HT-29 (cell line): Measurements from ENCODE around the gene PLEKHA1. TPM values are rescaled to one million over a fixed set of nuclear protein-coding genes. Genes with fewer than 3 reads are reported as not detected.

Experiments used
- DNase-seq: peaks from one replicate; pipeline ENCODE4 v3.0.0-alpha.2; 2015; ENCODE audit warnings: low spot score
- small RNA-seq: library from RNA; depleted of rRNA; stranded (forward); fragments of <200 nt; gene quantifications from one replicate; pipeline ENCODE3, GENCODE V24; 2014
- total RNA-seq: library from RNA; depleted of rRNA; stranded (reverse); fragments of >200 nt; shearing (Covaris generic); gene quantifications from 2 replicates; pipeline ENCODE4 v1.2.3, GENCODE V29; 2014; rRNA removed

The PLEKHA1 gene
- total RNA-seq, 1 experiment from 2014 or later: 15.8 TPM

- DNase-seq: no peak
Observed at GRCh38 chr10:122476333-122476695, 101.8 kb downstream of the PLEKHA1 start.

GRCh38 chr10:122477436-122477835 lies 102.9 kb downstream of the PLEKHA1 start:
- no peak for DNase-seq

- no peak for DNase-seq
Observed at GRCh38 chr10:122478971-122479370, 104.5 kb downstream of the PLEKHA1 start.

- no peak for DNase-seq
Observed at GRCh38 chr10:122480146-122480833, 105.8 kb downstream of the PLEKHA1 start.

- no peak for DNase-seq
Observed at GRCh38 chr10:122481296-122482056, 107.0 kb downstream of the PLEKHA1 start.

Small RNAs within 50 kb of the gene (small RNA-seq; reads per million reads assigned to genes)
- not detected for gene MIR3941
- not detected for gene RNU6-728P

Other genes starting within 250 kb of the PLEKHA1 start
- gene BTBD16, start 103.4 kb upstream of the PLEKHA1 start, total RNA-seq: 4.0 and 4.7 TPM in 2 replicates
- not detected in 2 replicates for gene ARMS2, start 79.9 kb downstream of the PLEKHA1 start, total RNA-seq
- gene HTRA1, start 86.8 kb downstream of the PLEKHA1 start, total RNA-seq: not detected in 2 replicates
- gene DMBT1, start 186.0 kb downstream of the PLEKHA1 start, total RNA-seq: 0.38 and 0.39 TPM in 2 replicates